Liver (tissue), 3 donors: Measurements from ENCODE around the gene SRGAP1.

Source experiments
- FOXA1 ChIP-seq: IDR thresholded peaks from 2 replicates; pipeline ENCODE4 v1.6.1; 2016; ENCODE audit warnings: antibody characterized with exemption
- GABPA ChIP-seq, 2 donors: IDR thresholded peaks in 1 of 2; conservative IDR thresholded peaks in 1 of 2; 2 replicates each; pipeline ENCODE4 v1.6.1; 2016; ENCODE audit warnings: antibody characterized with exemption in 2 of 2, mild to moderate bottlenecking in 1 of 2, moderate library complexity in 1 of 2
- HNF4A ChIP-seq, 2 donors: conservative IDR thresholded peaks; 2 replicates each; pipeline ENCODE4 v1.6.1; 2016; ENCODE audit warnings: antibody characterized with exemption in 2 of 2, mild to moderate bottlenecking in 2 of 2
- JUND ChIP-seq, 2 donors: IDR thresholded peaks; 2 replicates each; pipeline ENCODE4 v1.6.1; 2016; ENCODE audit warnings: antibody characterized with exemption in 2 of 2
- RAD21 ChIP-seq, 2 donors: IDR thresholded peaks; 2 replicates each; pipeline ENCODE4 v1.6.1; 2016; ENCODE audit warnings: antibody characterized with exemption in 2 of 2, mild to moderate bottlenecking in 2 of 2
- RXRA ChIP-seq, 2 donors: IDR thresholded peaks; 2 replicates each; pipeline ENCODE4 v1.6.1; 2017 to 2018; ENCODE audit warnings: antibody characterized with exemption in 2 of 2, mild to moderate bottlenecking in 1 of 2
- TAF1 ChIP-seq: conservative IDR thresholded peaks from 2 replicates; pipeline ENCODE4 v1.6.1; 2016; ENCODE audit warnings: antibody characterized with exemption, mild to moderate bottlenecking
- TF ChIP-seq, protein P1 (sequence below): IDR thresholded peaks from 2 replicates; pipeline ENCODE4 v1.6.1; 2016; ENCODE audit warnings: antibody characterized with exemption
- TF ChIP-seq, protein P2 (sequence below): IDR thresholded peaks from 2 replicates; pipeline ENCODE4 v1.6.1; 2016; ENCODE audit warnings: antibody characterized with exemption
- TF ChIP-seq, protein P3 (sequence below): fragments of 150-350 bp; IDR thresholded peaks from 2 replicates; pipeline ENCODE4 v1.5.1; 2017; ENCODE audit warnings: improper control_type of control experiment, low read depth, low read length; ENCODE audit not compliant: missing input control
- TF ChIP-seq, protein P4 (sequence below): IDR thresholded peaks from 2 replicates; pipeline ENCODE4 v1.6.1; 2016; ENCODE audit warnings: antibody characterized with exemption, mild to moderate bottlenecking
- donor health status: healthy.
- donor health status: healthy.

DNA sequence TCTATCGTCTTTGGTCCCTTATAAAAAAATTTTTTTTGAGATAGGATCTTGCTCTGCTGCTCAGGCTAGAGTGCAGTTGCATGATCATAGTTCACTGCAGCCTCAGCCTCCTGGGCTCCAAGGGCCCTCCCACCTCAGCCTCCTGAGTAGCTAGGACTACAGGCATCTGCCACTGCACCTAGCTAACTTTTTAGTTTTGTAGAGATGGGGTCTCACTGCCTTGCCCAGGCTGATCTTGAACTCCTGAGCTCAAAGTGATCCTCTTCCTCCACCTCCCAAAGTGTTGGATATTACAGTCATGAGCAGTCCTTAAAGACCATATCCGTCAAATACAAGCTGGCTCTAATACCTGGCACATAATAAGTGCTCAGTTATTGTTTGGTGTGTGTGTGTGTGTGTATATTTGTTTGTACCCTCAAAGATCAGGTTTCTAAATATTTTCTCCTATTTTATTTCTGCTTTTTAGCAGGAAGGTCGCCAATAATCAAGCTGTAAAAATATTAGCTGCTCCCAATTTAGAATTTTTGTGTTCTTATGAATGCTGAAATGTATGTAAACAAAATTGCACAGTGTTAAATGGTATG, 30.5 kb downstream of the SRGAP1 start:
- TF ChIP-seq FOXA1 = no peak
- TF ChIP-seq, protein P1, sequence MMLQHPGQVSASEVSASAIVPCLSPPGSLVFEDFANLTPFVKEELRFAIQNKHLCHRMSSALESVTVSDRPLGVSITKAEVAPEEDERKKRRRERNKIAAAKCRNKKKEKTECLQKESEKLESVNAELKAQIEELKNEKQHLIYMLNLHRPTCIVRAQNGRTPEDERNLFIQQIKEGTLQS = no peak
- TF ChIP-seq, protein P2, sequence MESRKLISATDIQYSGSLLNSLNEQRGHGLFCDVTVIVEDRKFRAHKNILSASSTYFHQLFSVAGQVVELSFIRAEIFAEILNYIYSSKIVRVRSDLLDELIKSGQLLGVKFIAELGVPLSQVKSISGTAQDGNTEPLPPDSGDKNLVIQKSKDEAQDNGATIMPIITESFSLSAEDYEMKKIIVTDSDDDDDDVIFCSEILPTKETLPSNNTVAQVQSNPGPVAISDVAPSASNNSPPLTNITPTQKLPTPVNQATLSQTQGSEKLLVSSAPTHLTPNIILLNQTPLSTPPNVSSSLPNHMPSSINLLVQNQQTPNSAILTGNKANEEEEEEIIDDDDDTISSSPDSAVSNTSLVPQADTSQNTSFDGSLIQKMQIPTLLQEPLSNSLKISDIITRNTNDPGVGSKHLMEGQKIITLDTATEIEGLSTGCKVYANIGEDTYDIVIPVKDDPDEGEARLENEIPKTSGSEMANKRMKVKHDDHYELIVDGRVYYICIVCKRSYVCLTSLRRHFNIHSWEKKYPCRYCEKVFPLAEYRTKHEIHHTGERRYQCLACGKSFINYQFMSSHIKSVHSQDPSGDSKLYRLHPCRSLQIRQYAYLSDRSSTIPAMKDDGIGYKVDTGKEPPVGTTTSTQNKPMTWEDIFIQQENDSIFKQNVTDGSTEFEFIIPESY = no peak
- TF ChIP-seq, protein P3, sequence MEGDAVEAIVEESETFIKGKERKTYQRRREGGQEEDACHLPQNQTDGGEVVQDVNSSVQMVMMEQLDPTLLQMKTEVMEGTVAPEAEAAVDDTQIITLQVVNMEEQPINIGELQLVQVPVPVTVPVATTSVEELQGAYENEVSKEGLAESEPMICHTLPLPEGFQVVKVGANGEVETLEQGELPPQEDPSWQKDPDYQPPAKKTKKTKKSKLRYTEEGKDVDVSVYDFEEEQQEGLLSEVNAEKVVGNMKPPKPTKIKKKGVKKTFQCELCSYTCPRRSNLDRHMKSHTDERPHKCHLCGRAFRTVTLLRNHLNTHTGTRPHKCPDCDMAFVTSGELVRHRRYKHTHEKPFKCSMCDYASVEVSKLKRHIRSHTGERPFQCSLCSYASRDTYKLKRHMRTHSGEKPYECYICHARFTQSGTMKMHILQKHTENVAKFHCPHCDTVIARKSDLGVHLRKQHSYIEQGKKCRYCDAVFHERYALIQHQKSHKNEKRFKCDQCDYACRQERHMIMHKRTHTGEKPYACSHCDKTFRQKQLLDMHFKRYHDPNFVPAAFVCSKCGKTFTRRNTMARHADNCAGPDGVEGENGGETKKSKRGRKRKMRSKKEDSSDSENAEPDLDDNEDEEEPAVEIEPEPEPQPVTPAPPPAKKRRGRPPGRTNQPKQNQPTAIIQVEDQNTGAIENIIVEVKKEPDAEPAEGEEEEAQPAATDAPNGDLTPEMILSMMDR = no peak
- no peak for TF ChIP-seq RXRA (IDR thresholded peaks at IDR 0.05)
- TF ChIP-seq JUND (IDR thresholded peaks at IDR 0.05) = no peak
- TF ChIP-seq, protein P4, sequence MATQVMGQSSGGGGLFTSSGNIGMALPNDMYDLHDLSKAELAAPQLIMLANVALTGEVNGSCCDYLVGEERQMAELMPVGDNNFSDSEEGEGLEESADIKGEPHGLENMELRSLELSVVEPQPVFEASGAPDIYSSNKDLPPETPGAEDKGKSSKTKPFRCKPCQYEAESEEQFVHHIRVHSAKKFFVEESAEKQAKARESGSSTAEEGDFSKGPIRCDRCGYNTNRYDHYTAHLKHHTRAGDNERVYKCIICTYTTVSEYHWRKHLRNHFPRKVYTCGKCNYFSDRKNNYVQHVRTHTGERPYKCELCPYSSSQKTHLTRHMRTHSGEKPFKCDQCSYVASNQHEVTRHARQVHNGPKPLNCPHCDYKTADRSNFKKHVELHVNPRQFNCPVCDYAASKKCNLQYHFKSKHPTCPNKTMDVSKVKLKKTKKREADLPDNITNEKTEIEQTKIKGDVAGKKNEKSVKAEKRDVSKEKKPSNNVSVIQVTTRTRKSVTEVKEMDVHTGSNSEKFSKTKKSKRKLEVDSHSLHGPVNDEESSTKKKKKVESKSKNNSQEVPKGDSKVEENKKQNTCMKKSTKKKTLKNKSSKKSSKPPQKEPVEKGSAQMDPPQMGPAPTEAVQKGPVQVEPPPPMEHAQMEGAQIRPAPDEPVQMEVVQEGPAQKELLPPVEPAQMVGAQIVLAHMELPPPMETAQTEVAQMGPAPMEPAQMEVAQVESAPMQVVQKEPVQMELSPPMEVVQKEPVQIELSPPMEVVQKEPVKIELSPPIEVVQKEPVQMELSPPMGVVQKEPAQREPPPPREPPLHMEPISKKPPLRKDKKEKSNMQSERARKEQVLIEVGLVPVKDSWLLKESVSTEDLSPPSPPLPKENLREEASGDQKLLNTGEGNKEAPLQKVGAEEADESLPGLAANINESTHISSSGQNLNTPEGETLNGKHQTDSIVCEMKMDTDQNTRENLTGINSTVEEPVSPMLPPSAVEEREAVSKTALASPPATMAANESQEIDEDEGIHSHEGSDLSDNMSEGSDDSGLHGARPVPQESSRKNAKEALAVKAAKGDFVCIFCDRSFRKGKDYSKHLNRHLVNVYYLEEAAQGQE = no peak
- no peak for TF ChIP-seq TAF1
- TF ChIP-seq GABPA (IDR thresholded peaks at IDR 0.05 in 1 of 2, conservative IDR thresholded peaks at IDR 0.05 in 1 of 2) = no peak
- no peak for TF ChIP-seq HNF4A (conservative IDR thresholded peaks at IDR 0.05)
- TF ChIP-seq RAD21 (IDR thresholded peaks at IDR 0.05) = no peak
